IPS-NIHi7 (cell line): ENCODE measurements around the gene FBXW7.

Source experiments
- DNase-seq: peaks from one replicate; pipeline ENCODE4 v3.0.0; 2012; ENCODE audit warnings: mixed read lengths; ENCODE audit errors: extremely low spot score

Gene FBXW7

DNA sequence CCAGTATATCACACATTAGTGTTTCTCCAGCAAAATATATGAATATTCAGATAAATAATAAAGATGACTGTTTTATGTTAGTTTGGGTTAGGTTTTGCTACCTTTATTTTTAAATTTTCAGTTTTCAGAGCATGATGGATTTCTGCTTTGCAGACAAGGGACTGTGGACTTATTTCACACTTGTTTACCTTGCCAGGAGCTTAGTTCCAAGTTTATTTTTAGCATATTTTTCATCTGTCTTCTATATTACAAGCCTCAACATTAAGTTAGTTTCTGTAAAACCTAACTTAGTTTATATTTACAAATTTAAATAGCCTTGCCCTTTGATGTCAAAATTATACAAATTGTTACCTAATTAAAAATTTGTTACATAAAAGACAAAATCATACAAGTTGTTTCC, 163.4 kb downstream of the FBXW7 start:
- DNase-seq: no peak

GRCh38 chr4:152369902-152370295, 166.0 kb downstream of the FBXW7 start:
- no peak for DNase-seq

DNA sequence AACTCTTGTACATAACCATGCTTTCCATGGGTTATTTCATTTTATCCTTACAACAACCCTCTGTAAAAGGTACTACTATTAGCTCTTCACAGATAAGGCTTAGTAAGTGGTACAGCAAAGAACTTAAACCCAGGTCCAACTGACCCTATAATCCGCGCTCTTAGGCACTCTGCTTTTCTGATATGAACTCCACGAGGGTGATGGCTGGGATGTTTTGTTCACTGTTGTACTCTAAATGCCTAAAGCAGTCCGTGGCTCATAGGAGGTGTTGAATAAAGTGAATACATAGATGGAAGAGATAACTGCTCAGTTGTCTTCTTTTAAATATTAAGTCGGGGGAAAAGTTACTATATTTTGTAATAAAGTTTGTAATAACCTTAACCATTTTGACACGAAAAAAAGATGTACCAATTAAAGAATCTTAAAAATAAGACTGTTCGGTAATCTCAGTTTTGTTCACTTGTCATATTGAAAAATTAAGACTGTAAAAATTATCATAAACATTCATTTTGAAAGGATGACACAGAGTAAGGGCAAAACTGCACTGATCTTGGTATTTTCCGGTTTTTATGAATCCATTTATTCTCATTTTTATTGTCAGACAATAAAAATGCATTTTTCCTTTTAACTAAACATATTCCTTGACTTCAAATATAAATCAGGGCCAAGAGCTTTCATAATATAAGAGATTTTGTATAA, 166.5 kb downstream of the FBXW7 start:
- DNase-seq: no peak

DNA sequence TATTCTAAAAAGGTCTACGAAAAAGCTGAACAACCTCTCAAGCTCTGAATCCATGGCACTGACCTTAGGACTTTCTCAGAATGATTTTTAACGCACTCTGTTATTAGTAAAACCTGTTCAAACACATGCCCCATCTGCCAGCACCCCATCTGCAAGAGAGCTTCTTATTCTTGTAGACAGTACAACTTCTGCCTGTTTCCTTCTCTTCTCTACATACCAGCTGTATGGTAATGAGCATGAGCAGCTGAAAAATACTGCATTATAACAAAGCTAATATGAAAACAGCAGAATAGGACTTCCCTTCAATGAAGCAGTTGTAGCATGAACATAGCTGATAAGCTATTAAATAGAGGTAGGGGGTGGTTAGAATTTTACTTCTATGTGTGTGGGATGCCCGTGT, 167.9 kb downstream of the FBXW7 start:
- DNase-seq: no peak

DNA sequence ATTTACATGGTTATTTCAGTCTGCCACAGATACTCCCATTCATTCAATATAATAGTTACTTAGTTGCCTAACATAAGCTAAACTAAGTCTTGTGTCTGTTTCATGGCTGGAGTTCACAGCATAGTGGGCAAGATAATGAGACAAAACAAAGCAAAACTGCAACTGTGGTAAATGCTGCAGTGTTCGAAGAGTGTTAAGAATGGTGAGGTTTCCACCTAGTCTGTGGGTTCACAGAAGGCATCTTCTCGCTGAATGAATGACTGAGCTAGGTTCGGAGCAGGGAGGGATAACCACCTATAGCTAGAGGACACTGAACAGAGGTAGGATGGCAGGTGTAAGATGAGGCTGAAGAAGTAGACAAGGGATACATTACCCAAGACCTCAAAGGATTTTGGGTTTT, 171.0 kb downstream of the FBXW7 start:
- DNase-seq: no peak

DNA sequence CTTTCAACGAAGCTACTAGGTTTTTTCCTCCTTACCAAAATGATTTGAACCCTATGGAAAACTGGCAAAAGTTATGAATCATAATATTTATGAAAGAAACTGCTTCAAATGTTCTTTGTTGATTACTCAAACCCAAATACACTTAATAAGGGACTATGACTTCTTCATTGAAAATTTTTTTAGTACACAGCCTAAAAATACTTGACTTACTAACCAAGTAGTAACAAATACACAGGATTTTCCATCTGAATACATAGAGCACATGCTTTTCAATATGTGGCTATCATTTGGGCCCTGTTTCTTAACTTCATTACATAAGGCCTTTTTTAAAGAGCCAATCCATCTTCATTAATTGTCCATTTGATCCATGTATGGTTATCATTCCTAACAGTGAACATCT, 171.5 kb downstream of the FBXW7 start:
- no peak for DNase-seq

DNA sequence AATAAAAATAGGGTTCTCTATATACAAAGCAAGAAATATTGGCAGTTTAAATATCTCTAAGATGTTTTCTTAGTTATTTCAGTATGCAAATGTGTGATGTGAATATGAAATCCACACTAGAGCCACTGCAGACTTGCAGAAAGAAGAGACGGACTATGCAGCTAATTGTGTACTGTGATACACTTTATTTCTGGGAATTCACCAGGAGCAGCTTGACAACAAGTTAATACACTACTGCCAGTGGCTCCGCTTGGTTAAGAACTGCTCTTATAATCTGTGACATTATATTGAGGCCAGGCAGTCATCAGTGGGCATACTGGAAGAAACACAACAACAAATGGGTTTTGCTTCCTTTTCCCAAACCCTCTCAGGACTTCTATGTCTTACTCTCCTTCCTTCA, 172.0 kb downstream of the FBXW7 start:
- no peak for DNase-seq

- DNase-seq: no peak
These were observed 172.8 kb downstream of the FBXW7 start for GRCh38 chr4:152363086-152363485.

- DNase-seq: no peak
These were observed 175.9 kb downstream of the FBXW7 start for GRCh38 chr4:152360045-152360410.

- no peak for DNase-seq
These were observed 176.5 kb downstream of the FBXW7 start for GRCh38 chr4:152359208-152360044.

GRCh38 chr4:152357206-152357605, 178.7 kb downstream of the FBXW7 start:
- DNase-seq: no peak

DNA sequence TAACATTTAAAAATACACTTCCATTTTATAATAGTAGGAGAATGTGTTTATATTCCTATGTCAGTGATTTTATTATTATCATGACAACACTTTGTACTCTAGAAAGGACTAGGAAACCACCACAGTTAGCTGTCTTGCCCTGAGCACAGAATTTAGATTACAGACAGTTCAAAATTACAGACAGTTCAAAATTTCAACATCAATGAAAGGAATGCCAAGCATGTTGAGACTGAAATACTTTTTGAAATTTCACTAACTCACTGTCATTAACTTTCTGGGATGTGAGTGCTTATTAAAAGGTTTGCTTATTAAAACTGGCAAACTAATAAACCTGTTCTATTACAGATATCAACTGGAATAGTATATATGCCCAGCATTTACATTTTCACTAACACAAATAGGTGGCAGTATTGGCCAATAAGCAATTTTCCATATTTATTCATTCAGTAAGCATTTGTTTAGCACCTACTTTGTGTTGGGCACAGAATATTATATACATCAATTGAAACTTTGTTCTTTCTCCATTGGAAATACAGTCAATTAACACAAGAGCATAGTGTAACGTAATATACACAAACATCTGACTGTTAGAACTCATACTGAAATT, 179.4 kb downstream of the FBXW7 start:
- DNase-seq: no peak

GRCh38 chr4:152352622-152353116, 183.2 kb downstream of the FBXW7 start:
- DNase-seq: peak; percentile 24

DNA sequence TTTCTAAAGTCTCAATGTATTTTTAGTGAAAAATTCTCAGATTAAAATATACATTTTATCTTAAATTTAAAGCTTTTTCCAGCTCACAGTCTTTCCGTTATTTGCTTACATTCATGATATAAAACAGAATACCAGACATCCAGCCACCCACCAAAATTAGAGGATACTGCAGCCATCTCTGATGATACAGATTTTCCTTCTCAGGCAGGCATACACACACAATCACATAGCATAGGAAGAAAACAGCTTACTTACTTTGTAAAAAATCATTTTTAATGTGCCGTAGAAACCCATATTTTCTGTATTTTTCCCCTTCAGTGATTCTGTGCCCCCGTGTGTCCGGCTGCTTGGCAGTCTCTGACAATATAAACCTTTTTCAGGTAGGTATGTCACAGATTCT, 183.7 kb downstream of the FBXW7 start:
- DNase-seq: no peak

DNA sequence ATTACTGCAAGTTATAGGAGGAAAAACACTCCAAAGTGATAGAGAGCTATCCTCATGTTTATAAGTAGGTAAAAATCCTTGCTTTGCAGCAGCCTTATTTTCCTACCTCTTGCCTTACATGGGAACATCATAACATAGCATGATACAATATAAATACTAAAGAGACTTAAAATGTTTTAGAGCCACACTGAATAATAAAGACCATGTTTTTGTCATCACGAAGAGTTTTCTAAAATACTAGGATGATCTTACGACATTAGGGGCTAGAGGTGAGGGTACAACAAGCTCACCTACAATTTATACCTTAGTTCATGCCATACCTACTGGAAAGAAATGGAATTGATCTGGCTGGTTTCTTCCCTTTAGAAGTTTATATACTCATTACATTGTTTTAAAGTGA, 184.8 kb downstream of the FBXW7 start:
- no peak for DNase-seq

DNA sequence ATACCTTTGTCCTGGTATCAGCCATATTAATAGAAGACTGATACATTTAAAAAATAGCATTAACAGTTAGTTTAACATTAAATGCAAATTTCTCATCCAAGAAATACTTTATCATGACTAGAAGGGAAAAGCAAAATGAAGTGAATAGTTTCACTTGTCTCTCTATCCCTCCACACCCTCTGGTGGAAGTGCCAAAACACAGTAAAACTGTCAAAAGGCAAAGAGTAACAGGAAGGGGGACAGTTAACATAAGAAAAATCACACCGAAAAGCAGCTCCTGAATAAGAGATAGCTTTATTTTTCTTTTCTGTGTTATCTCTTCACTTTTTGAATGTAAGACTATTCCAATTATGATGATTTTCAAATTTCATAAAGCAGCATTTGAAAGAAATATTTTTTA, 187.2 kb downstream of the FBXW7 start:
- DNase-seq: no peak

- no peak for DNase-seq
These were observed 188.9 kb downstream of the FBXW7 start for GRCh38 chr4:152346979-152347378.

GRCh38 chr4:152346526-152346925, 189.4 kb downstream of the FBXW7 start:
- DNase-seq: no peak

GRCh38 chr4:152344001-152344400, 191.9 kb downstream of the FBXW7 start:
- DNase-seq: no peak

- DNase-seq: no peak
These were observed 193.6 kb downstream of the FBXW7 start for GRCh38 chr4:152342293-152342692.

DNA sequence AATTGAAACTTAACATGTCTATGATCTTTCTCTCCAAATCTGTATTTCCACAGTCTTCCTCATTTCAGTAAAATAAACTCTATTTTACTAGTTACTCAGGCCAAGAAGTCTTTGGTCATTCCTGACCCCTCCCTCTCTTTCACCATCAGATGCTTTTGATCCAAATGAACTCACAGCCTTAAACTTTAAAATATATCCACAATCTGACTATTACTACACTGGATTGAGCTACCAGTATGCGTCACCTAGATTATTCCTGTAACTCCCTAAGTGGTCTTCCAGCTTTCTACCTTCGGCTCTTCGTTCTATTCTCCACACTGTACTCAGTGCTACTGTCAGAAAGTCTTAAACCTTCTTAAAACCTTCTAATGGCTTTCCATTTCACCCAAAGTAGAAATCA, 195.1 kb downstream of the FBXW7 start:
- no peak for DNase-seq

- DNase-seq: no peak
These were observed 196.3 kb downstream of the FBXW7 start for GRCh38 chr4:152339576-152339975.

DNA sequence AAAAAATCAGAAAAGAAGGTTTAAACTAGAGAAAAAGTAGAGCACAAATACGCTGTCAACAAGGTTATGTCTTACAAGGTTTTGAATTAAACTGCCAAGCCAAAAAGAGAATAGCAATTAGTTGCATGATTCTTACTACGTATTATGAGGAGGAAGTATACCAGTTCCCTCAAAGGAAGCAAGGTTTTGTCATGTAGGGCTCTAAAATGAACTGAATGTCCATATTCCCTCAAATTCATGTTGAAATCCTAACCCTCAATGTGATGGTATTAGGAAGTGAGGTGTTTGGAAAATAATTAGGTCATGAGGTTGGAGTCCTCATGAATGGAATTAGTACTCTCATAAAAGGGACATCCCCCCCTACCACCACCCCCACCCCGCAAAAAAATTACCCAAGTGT, 201.0 kb downstream of the FBXW7 start:
- DNase-seq: no peak
